Measurements from ENCODE around the gene PTGR3. TPM values are rescaled to one million over a fixed set of nuclear protein-coding genes. Genes with fewer than 3 reads are reported as not detected.

The PTGR3 gene, protein sequence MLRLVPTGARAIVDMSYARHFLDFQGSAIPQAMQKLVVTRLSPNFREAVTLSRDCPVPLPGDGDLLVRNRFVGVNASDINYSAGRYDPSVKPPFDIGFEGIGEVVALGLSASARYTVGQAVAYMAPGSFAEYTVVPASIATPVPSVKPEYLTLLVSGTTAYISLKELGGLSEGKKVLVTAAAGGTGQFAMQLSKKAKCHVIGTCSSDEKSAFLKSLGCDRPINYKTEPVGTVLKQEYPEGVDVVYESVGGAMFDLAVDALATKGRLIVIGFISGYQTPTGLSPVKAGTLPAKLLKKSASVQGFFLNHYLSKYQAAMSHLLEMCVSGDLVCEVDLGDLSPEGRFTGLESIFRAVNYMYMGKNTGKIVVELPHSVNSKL
- polyA plus RNA-seq (2012; ENCODE audit: insufficient read depth, insufficient read length) = 33.0 TPM

DNA sequence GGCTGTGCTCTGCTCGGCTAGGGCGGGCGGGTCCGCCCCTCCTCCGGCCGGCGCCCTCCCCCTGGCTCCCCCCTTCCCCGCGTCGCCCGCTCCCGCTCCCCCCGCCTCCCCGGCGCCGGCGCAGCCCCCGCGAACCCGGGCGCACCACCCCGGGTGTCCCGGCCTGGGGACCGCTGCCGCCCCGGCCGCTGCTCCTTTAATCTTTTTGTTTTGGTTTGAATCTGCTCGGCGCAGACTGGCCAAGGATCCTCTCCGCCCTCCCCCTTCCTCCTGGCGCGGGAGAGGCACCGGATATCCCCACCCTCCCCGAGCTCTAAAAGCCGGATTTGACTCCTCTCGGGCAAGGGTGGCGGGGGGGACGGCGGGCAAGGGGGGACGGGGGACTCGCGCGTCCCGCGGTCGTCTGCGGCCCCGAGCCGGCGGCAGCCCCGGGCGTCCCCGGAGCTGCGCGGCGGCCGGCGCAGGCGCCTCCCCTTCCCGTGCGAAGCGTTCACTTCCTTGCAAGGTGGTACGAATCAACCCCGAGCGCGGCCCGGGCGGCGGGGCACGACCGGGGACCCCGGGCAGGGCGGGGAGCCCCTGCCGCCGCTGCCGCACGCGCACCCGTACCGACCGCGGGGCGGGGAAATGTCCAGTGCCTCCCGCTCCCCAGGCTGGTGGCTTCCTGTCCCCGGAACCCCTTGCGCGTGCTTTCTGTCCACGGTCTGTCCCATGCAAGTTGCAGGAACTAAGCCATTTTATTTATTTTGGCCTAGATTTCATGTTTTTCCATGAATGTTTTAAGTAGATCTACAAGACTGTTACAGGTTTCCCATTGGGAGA is at the start of gene PTGR3:
Gene PTGR3, minus strand, starts transcription at position 11 of the 822 bp plus-strand sequence. CDS start 81 bp downstream, outside the sequence.
- H3K4me3 ChIP-seq (ENCODE audit: low read length) = peak within 1 kb of the TSS; percentile 84
- DNase-seq (ENCODE audit: low read depth, low spot score) = peak; percentile 81

DNA sequence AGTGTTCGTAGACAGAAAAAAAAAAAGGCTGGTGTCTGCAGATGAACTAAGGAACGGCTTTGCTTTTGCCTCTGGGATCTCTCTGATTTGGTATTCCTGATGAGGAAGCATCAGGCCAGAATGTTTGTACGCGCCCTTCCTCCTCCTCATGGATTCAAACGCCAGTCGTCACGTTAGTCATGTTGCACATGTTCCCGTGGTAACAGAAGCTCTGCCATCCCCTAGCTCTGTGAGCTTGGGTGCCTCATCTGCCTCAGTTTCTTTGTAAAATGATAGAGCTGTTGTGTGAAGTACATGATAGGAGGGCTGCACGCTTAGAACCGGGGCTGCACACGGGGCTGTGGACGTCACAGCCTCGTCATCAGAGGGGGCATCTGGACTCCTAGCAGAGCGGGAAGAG is 48.7 kb upstream of the PTGR3 start:
- no peak for DNase-seq (ENCODE audit: low read depth, low spot score)
- no peak overlapping the region for H3K4me3 ChIP-seq (ENCODE audit: low read length)

DNA sequence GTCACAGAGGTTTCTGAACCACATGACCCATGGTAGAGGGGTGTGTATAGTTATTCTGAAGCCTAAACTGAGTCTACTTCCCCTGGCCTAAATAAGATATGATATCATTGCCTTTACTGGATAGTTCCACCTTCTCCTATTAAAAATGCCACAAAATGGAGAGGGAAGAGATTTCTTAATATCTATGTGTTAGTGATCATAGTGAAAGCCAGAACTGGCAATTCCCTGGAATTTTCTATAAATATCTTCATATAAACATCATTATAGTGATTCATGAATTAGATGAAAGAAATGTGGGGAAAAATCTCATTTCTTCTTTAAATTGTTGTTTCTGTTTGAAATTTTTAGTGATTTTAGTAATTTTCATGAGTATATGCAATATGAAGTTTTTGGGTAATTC is 47.4 kb upstream of the PTGR3 start:
- DNase-seq (ENCODE audit: low read depth, low spot score) = no peak
- no peak overlapping the region for H3K4me3 ChIP-seq (ENCODE audit: low read length)

DNA sequence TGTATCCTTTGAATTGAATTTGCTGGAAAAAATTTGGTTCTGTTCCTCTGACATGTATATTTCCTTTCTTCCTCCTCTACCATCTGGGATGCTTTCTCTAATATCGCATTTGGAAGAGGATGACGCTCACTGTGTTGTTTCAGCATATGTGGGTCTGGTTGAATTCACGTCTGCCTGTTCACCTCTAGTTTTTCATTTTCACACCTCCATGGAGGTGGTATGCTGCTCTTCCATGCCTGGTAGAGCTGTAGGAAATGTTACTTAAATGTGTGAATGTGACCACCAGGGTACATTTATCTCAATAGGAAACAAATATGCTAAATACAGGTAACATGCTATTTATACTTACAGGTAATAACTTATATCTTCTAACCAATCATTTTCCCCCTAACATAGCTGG is 46.2 kb upstream of the PTGR3 start:
- no peak for DNase-seq (ENCODE audit: low read depth, low spot score)
- H3K4me3 ChIP-seq (ENCODE audit: low read length) = no peak overlapping the region

DNA sequence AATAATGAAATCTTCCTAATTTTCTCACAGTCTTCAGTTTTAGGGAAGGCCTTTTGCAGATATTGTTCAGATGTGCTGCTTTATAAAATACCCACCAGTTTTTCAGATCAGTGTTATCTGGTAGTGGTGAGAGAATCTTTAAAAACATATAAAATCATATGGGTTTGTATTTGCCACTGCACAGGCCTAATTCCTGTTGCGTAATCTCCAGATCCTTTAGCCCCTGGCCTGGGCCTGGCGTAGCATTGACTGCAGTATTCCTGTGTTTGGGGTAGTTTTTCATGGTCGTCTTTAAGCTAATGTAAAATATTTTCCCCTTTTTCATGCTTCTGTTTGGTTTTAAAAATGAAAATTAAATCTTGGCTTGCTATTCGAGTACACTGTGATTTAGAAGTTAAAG is 44.8 kb upstream of the PTGR3 start:
- H3K4me3 ChIP-seq (ENCODE audit: low read length) = no peak overlapping the region
- DNase-seq (ENCODE audit: low read depth, low spot score) = no peak

DNA sequence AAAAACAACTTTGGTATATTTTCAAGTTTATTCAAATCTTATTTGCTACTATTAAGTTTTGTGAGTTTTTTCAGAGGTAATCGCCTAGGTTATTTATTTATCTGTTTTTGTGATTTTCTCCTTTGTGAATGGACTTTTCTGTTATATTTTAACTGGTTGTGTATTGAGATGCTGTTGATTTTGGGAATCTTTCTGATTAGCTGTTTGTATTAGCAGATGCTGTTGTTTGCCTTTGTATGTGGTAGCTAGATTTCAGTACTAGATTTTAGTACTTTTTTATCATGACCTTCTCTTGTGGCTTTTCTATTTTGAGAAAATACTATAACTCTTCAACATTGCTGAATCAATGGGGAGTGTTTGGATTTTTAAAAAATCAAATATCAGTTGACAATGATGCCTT is 44.1 kb upstream of the PTGR3 start:
- no peak overlapping the region for H3K4me3 ChIP-seq (ENCODE audit: low read length)

DNA sequence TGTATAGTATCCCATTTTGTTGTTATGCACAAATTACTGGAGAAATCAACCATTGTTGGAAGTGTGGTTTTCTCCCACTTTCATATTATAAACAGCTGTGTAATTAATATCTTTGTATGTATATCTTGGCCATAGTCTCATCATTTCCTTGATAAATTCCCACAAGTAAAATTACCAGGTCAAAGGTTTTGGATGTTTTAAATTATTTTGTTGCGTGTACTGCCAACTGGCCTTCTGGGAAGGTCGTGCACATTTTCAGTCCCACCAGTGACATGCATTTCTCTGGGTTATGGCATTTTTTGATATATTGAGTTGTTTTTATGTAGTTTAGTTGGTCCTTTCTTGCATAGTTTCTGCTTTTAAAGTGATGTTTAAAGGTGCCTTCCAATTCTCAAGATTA is 43.2 kb upstream of the PTGR3 start:
- H3K4me3 ChIP-seq (ENCODE audit: low read length) = no peak overlapping the region
- no peak for DNase-seq (ENCODE audit: low read depth, low spot score)

More for the DNA sequence above, 44.1 kb upstream of the PTGR3 start:
- DNase-seq (ENCODE audit: low read depth, low spot score) = no peak

DNA sequence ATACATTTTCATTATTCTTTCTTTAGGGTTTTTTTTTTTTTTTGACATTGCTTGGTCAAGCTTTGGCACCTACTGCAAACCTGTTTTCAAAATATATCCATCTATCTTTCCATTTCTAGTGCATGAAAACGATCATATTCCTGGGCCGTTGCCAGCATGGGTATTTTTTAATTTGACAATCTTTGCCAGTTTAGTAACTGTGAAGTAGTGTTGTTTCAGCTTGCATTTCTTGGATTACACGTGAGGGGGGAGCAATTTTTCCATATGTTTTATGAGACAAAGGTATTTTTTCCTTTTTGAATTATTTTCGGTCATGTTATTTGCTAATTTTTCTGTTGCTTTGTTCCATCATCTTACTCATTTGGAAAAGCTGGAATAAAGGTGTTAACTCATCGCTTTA is 42.5 kb upstream of the PTGR3 start:
- DNase-seq (ENCODE audit: low read depth, low spot score) = no peak

DNA sequence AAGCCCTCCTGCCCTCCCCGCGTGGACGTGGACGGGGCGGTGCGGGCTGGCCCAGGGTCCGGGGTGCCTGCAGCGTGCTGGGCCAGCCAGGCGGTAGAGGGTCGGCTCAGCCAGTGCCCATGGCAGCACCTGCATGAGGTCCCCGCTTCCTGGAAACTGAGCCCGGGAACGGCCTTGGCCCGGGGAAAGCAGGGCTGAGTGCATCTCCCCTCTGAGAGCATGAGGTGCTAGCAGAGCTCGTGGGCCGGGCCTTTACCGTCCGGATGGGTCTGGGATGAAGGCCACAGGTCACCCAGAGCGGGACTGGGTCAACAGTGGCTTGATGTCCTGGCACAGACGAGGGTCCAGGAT is 41.5 kb upstream of the PTGR3 start:
- no peak for DNase-seq (ENCODE audit: low read depth, low spot score)

More for the DNA sequence above, 42.5 kb upstream of the PTGR3 start:
- no peak overlapping the region for H3K4me3 ChIP-seq (ENCODE audit: low read length)

DNA sequence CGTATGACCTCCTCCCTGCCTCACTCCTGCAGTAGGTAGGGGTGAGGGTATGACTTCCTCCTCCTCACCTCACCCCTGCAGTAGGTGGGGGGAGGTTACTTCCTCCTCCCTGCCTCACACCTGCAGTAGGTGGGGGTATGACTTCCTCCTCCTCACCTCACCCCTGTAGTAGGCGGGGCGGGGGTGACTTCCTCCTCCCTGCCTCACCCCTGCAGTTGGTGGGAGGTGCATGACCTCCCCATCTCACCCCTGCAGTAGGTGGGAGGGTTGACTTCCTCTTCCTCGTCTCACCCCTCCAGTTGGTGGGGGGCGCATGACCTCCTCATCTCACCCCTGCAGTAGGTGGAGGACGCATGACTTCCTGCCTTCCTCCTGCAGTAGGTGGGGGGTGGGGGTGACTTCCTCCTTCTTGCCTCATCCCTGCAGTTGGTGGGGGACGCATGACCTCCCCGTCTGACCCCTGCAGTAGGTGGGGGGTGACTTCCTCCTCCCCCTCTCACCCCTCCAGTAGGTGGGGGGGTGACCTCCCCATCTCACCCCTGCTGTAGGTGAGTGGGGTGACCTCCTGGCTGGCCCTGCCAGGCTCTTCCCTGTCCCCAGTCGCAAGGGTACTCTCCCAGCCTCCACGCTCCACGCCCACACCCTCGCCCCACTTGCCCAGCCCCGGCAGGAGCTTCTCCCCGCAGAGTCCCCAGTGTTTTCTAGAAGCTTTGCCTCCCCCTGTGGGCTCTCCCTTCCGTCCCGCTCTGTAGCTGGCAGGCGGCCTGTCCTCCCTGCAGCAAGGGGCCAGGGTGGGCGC is 40.9 kb upstream of the PTGR3 start:
- peak; percentile 67 for DNase-seq (ENCODE audit: low read depth, low spot score)
- H3K4me3 ChIP-seq (ENCODE audit: low read length) = no peak overlapping the region

More for the DNA sequence above, 41.5 kb upstream of the PTGR3 start:
- H3K4me3 ChIP-seq (ENCODE audit: low read length) = no peak overlapping the region

DNA sequence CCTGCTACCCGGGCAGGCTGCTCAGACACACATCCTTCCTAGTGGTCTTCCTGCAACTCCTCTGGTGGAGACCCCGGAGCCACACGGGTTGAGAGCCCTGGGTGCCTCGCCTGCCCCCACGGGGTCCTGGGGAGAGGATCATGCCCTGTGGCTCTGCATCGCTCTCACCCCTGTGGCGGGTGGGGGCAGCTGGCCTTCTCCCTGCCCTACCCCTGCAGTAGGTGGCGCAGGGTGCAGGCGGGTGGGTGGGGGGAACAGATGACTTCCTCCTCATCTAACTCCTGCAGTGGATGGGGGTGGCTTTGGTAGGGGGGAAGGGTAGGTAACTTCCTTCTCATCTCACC is 40.2 kb upstream of the PTGR3 start:
- DNase-seq (ENCODE audit: low read depth, low spot score) = no peak
- no peak overlapping the region for H3K4me3 ChIP-seq (ENCODE audit: low read length)

DNA sequence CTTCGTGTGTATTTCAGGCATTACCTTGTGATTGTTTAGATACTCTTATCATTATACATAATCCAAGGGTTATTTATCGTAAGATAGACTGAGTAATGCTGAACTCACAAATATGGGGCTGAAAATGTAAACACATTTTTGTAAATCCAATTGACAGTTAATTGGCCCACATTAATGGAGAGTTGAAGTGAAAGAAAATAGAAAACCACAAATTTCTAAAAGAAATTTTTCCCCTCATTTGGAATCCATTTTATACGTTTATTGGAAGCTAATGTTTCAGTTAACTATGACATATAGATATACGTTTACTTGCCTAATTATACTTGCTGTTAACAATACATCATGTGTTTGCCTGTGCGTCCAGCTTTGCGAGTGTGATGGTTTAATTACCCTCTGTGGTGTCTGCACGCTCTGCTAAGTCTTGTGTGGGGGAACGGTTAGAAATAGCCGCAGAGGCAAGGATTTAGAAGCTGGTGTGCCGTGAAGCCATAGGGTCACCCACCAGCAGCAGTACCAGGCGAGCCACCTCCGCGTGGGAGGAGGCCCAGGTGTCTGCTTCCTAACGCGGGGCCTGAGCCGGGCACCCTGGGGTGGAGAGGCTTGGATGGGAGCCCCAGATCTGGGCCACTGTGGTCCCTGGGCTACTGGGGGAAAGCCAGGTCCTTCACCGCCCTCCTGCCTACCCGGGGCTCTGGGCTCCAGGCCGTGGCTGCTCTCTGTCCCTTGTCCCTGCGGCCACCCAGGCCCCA is 39.7 kb upstream of the PTGR3 start:
- peak overlapping the region; percentile 55 for H3K4me3 ChIP-seq (ENCODE audit: low read length)
- no peak for DNase-seq (ENCODE audit: low read depth, low spot score)

DNA sequence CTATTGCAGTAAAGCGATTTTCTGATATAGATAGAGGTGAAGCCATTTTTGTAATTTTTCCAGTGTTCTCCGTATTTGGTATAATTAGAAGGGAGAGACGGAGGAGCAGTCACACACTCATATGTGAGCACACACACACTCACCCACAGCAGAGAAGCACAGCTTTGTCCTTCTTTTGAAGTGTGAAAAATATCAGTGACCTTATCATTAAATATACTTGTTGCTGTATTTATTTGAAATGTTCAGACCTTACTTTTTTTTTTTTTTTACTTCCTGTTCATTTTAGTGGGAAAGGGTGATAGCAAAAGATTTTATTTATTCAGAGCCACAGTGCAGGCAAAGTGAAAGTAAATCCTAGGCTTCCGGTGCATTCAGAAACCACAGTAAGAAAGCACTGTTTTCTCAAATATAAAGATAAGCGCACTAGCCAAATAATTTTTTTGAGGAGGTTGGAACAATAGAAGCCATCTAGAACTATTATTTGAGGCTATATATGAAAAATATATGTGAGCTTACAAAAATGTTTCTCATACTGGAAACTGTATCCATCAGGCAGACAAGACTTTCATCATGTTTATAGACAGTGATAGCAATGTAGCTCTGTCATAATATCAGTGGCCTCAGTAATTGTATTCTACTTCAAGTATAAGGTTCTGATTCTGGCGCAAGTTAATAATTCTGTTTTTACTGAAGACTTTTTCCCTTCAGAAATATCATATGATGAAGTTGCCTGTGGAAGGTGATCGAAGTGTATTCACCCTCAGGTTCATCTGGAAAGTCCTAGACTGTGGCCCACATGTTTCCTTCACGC is 38.9 kb upstream of the PTGR3 start:
- peak; percentile 74 for DNase-seq (ENCODE audit: low read depth, low spot score)
- peak overlapping the region; percentile 55 for H3K4me3 ChIP-seq (ENCODE audit: low read length)

DNA sequence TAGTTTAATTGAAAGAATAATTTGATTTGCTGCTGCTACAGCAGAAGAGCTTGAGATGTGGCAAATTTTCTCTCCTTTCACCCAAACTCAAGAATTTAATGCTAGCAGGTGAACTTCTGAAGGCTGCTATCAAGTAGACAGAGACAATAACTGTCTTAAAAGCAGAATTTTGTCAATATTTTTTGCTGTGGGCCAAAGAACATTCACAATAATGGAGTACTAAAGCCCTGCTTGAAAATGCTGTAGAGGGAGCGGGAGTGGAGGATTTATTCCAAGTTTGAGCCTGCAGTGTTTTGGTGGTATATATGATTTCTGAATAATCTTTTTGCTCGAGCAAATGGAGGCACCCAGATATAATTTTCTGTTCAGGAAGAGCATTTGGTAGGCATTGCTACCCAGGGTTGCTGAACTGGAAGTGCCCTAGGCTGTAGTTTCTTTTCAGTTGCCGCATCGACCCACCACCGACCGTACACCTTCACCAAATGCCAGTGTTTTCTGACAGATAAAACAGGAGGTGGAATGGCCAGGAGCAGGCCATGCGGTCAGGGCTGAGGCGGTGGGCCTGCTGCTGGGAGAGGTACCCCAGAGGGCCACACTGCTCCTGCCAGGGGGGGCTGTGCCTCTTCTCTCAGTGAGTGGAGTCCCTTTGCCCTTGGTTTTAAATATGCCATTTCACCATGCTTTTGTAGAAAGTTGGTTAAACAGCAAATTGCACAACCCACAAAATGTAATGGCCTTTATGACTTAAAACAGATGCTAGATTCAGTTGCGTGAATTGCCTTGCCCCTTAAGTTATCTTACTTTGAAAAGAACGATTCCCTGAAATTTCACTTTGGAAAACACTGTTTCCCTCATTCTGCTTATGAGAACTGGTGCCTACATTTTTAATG is 38.0 kb upstream of the PTGR3 start:
- peak overlapping the region; percentile 55 for H3K4me3 ChIP-seq (ENCODE audit: low read length)
- DNase-seq (ENCODE audit: low read depth, low spot score) = peak; percentile 23

DNA sequence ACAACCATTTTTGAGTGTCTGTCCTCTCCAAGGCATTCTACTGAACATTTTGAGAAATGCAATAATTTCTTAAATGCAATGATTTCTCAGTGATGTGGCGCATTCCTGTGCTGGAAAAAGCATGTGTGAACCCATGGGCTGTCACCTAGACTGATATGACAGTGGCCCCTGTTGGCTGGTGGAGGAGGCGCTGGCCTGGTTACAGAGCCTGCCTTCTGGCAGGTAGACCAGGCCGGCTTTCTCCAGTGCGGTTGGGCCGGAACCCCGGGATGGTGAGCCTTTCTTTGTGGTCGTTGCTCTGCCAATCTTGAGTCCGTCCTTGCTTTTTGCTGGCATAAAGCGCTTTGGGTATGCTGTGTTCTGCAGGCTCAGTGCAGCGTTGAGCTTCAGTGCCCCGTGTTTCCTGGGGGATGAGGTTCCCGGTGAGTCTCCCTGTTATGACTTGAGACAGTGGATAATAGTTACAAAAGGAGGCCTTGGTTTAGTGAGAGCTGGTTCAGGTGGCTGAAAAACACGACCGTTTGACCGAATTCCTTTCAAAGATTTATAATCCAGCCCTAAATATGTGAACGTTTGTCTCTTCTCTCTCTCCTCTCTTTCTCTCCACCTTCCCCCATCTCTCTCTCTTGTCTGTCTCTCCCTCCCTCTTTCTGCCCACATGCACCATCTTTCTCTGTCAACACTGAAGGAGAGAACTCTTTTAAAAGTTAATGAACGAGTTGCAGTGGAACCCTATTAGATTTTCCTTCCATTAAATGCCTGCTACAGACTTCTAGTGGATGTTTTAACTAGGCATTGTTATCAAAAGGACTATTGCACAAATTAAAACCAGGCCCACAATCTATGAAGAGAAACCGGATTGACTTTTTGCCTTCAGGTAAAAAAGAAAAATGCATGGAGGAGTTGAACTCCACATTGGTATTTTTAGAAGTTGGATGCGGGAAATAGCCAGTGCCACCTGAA is 35.7 kb upstream of the PTGR3 start:
- DNase-seq (ENCODE audit: low read depth, low spot score) = no peak

DNA sequence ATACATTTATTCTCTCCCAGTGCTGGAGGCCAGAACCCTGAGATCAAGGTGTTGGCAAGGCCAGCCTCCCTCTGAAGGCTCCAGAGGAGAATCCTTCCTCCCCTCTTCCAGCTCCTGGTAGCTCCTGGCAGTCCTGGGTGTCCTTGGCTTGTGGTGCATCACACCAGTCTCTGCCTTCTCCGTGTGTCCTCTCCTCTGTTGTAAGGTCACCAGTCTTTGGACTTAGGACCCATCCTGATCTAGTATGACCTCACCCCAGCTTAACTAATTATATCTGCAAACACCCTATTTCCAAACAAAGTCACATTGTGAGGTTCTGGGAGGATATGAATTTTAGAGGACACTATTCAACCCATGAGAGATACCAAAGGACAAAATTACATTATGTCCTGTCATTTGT is 32.8 kb upstream of the PTGR3 start:
- DNase-seq (ENCODE audit: low read depth, low spot score) = no peak
- no peak overlapping the region for H3K4me3 ChIP-seq (ENCODE audit: low read length)

More for the DNA sequence above, 35.7 kb upstream of the PTGR3 start:
- H3K4me3 ChIP-seq (ENCODE audit: low read length) = no peak overlapping the region

Data from Jurkat, Clone E6-1 (cell line).